OCI-LY7 (cell line): ENCODE results near the gene INTS1. TPM values are rescaled to one million over a fixed set of nuclear protein-coding genes. Genes with fewer than 3 reads are reported as not detected.

ENCODE experiments used
- BruUV-seq: library from RNA; stranded (reverse); fragments of 400-500 nt; replicated peaks from 2 replicates; lab custom pipeline; 2021; lab: Mats Ljungman, UMichigan
- CTCF ChIA-PET: fragments of 300-600 bp; sonication (Branson Sonifier 250); formaldehyde crosslinking; loops from one replicate; lab custom pipeline; 2022; ENCODE audit warnings: antibody characterized with exemption; ENCODE audit not compliant: unreplicated experiment; lab: Charles Lee
- POLR2A ChIA-PET: fragments of 300-600 bp; sonication (Branson Sonifier 250); formaldehyde crosslinking; loops from one replicate; lab custom pipeline; 2022; ENCODE audit warnings: antibody characterized with exemption; lab: Charles Lee
- DNase-seq: peaks from one replicate; pipeline ENCODE4 v3.0.0-alpha.2; 2015; ENCODE audit warnings: low spot score
- H2AFZ ChIP-seq: fragments of 200-600 bp; sonication (generic), shearing (Covaris generic); 2 replicates; pipeline ENCODE4 v1.6.1; 2014; ENCODE audit warnings: mild to moderate bottlenecking, antibody characterized with exemption, low read length, moderate library complexity
- H3K27ac ChIP-seq: fragments of 200-600 bp; sonication (generic); 2 replicates; pipeline ENCODE4 v1.5.1; 2014; ENCODE audit warnings: mixed run types, low read depth, mild to moderate bottlenecking, moderate library complexity, low read length, inconsistent platforms; ENCODE audit not compliant: poor library complexity, severe bottlenecking
- H3K36me3 ChIP-seq: fragments of 200-600 bp; sonication (generic); 2 replicates; pipeline ENCODE4 v1.6.1; 2014; ENCODE audit warnings: mild to moderate bottlenecking, antibody characterized with exemption, low read length, moderate library complexity, mixed read lengths; ENCODE audit not compliant: insufficient read depth
- H3K4me1 ChIP-seq: fragments of 200-600 bp; sonication (generic); 2 replicates; pipeline ENCODE4 v1.5.1; 2014; ENCODE audit warnings: mild to moderate bottlenecking, low read length; ENCODE audit not compliant: insufficient read depth, poor library complexity, severe bottlenecking
- H3K4me2 ChIP-seq: fragments of 200-600 bp; sonication (generic); 2 replicates; pipeline ENCODE4 v1.6.1; 2014; ENCODE audit warnings: mild to moderate bottlenecking, low read length
- H3K4me3 ChIP-seq: fragments of 200-600 bp; sonication (generic); 2 replicates; pipeline ENCODE4 v1.5.1; 2014; ENCODE audit warnings: mild to moderate bottlenecking, low read depth, low read length; ENCODE audit not compliant: poor library complexity, severe bottlenecking
- H3K79me2 ChIP-seq: fragments of 200-600 bp; sonication (generic); 2 replicates; pipeline ENCODE4 v1.6.1; 2016; ENCODE audit warnings: low read depth, mild to moderate bottlenecking, low read length, moderate library complexity, mixed read lengths; ENCODE audit not compliant: insufficient read depth
- H3K9me2 ChIP-seq: fragments of 200-600 bp; sonication (generic); 2 replicates; pipeline ENCODE4 v1.6.1; 2016; ENCODE audit warnings: mild to moderate bottlenecking, low read length, mixed read lengths; ENCODE audit not compliant: insufficient read depth
- H3K9me3 ChIP-seq: fragments of 200-600 bp; sonication (generic); 2 replicates; pipeline ENCODE4 v1.6.1; 2014; ENCODE audit warnings: mild to moderate bottlenecking, mixed run types, low read length, mixed read lengths
- H4K20me1 ChIP-seq: fragments of 200-600 bp; sonication (generic); 2 replicates; pipeline ENCODE4 v1.6.1; 2014; ENCODE audit warnings: mild to moderate bottlenecking, antibody characterized with exemption, low read length, moderate library complexity, mixed read lengths; ENCODE audit not compliant: insufficient read depth
- CTCF ChIP-seq: fragments of 200-600 bp; sonication (generic); conservative IDR thresholded peaks from 2 replicates; pipeline ENCODE4 v1.5.1; 2014; ENCODE audit warnings: mild to moderate bottlenecking, antibody characterized with exemption, low read length, moderate library complexity, mixed read lengths
- EZH2phosphoT487 ChIP-seq: fragments of 200-600 bp; sonication (generic); IDR thresholded peaks from 2 replicates; pipeline ENCODE4 v1.6.1; 2018; ENCODE audit warnings: low read depth, borderline replicate concordance, mild to moderate bottlenecking, mixed run types, antibody characterized with exemption, low read length, moderate library complexity, mixed read lengths
- intact Hi-C: fragments of 100-400 bp; cut with micrococcal nuclease; formaldehyde crosslinking; loops from one replicate; pipeline ENCODE4 v1.10.0; 2022; ENCODE audit not compliant: unreplicated experiment
- total RNA-seq, 2 experiments: library from RNA; depleted of rRNA in 1 of 2; stranded (reverse); fragments of >200 nt in 1 of 2; shearing (Covaris generic) in 1 of 2; gene quantifications; 2 replicates each; pipeline ENCODE4 v1.2.3, GENCODE V29; 2014 to 2022

The INTS1 gene
- total RNA-seq, 2 experiments from 2014 or later: 83.6 to 188 TPM

- POLR2A ChIA-PET: no interaction called here
- peaks cover 9% of the 10 kb centered on the region; the same call in 1 of the 2 replicates for H4K20me1 ChIP-seq
- H3K4me1 ChIP-seq: peaks cover 42% of the 10 kb centered on the region
- H3K9me2 ChIP-seq: no peaks in the 10 kb centered on the region
- no peaks in the 10 kb centered on the region for H3K36me3 ChIP-seq
- peak; percentile 26 for DNase-seq
- CTCF ChIA-PET: no interaction called here
- H3K4me3 ChIP-seq: peak overlapping the region; percentile 82
- H3K79me2 ChIP-seq: peaks cover 37% of the 10 kb centered on the region
- peak overlapping the region; percentile 68 for H3K4me2 ChIP-seq
- intact Hi-C loops: loop anchor here (2.0 kb wide), 1 partner anchor 25 kb away; the partner anchor contains the start of gene INTS1
- BruUV-seq: no TSS peak
- TF ChIP-seq CTCF (no peak), EZH2phosphoT487 (no peak)
- peak overlapping the region; percentile 52; the same call in 1 of the 2 replicates for H2AFZ ChIP-seq
- no peak overlapping the region for H3K27ac ChIP-seq
- H3K9me3 ChIP-seq: no peaks in the 10 kb centered on the region
Measured at GRCh38 chr7:1529383-1530116, 25.4 kb upstream of the INTS1 start.

DNA sequence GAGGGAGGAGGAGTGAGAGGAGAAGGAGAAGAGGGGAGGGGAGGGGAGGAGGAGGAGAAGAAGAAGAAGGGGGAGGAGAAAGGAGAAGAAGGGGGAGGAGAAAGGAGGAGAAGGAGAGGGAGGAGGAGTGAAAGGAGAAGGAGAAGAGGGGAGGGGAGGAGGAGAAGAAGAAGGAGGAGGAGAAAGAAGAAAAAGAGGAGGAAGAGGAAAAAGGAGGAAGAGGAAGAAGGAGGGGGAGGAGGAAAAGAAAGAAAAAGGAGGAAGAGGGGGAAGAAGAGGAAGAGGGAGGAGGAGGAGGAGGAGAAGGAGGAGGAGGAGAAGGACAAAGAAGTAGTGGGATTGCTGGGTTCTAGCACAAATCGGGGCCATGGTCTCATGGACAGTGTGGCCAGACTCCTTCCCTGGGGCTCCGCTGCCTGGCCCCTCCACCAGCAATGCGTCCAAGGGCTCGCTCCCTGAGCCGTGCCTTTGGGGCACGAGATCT, 22.1 kb upstream of the INTS1 start:
- Histone ChIP-seq H3K36me3 (no peaks in the 10 kb centered on the region), H3K9me3 (no peaks in the 10 kb centered on the region), H3K4me3 (no peak overlapping the region), H3K27ac (no peak overlapping the region), H2AFZ (no peak overlapping the region), H3K4me2 (no peak overlapping the region), H3K9me2 (no peaks in the 10 kb centered on the region), H4K20me1 (no peaks in the 10 kb centered on the region), H3K79me2 (peaks cover 5% of the 10 kb centered on the region; the same call in 1 of the 2 replicates), H3K4me1 (peaks cover 22% of the 10 kb centered on the region)
- ChIA-PET POLR2A (no interaction called here), CTCF (no interaction called here)
- BruUV-seq: no TSS peak
- no peak for DNase-seq
- intact Hi-C loops: no loop called here
- TF ChIP-seq EZH2phosphoT487: no peak
- TF ChIP-seq CTCF: no peak

- H4K20me1 ChIP-seq: no peaks in the 10 kb centered on the region
- peaks cover 22% of the 10 kb centered on the region for H3K4me1 ChIP-seq
- H3K9me3 ChIP-seq: no peaks in the 10 kb centered on the region
- no TSS peak for BruUV-seq
- H3K27ac ChIP-seq: no peak overlapping the region
- ChIA-PET CTCF (interaction anchor here (0.6 kb wide), 1 partner anchor 45 kb away, joined by 7 read pairs; no protein-coding TSS in a partner anchor), POLR2A (interaction anchor here (0.7 to 1.8 kb wide), 3 partner anchors 11 to 263 kb away, joined by 3 to 8 read pairs (median 4); no protein-coding TSS in a partner anchor)
- no peaks in the 10 kb centered on the region for H3K9me2 ChIP-seq
- TF ChIP-seq EZH2phosphoT487: no peak
- TF ChIP-seq CTCF: no peak
- peak overlapping the region; percentile 39; the same call in 1 of the 2 replicates for H2AFZ ChIP-seq
- no peaks in the 10 kb centered on the region for H3K36me3 ChIP-seq
- DNase-seq: no peak
- H3K4me3 ChIP-seq: no peak overlapping the region
- intact Hi-C loops: no loop called here
- 0 out of 2 replicates have a peak, but pooled peaks cover 3% of the 10 kb centered on the region for H3K79me2 ChIP-seq
- no peak overlapping the region for H3K4me2 ChIP-seq
Measured at GRCh38 chr7:1525409-1525808, 21.2 kb upstream of the INTS1 start.
